Body of pancreas (tissue), 4 donors: ENCODE data around the gene PTEN. TPM values are rescaled to one million over a fixed set of nuclear protein-coding genes. Genes with fewer than 3 reads are reported as not detected.
"Not testable (repeated sequence)": the region's sequence is repeated elsewhere in the genome, so short reads cannot be mapped to it uniquely, and the experiment has no call there.

Source experiments
- ATAC-seq: fragments of 150-250 bp; one replicate; pipeline ENCODE4 v1.9.1; 2016
- DNase-seq, 4 donors: peaks; one replicate each; pipeline ENCODE4 v3.0.0-alpha.2; 2019
- H3K27ac ChIP-seq, 4 donors: fragments of 200-600 bp; sonication (generic); 1 replicate in 3 of 4; 2 replicates in 1 of 4; pipeline versions ENCODE4 v1.5.1 to v1.6.1; 2016 to 2019; ENCODE audit warnings: mild to moderate bottlenecking in 1 of 4, mixed read lengths in 1 of 4, moderate library complexity in 1 of 4
- H3K27me3 ChIP-seq, 2 donors: fragments of 200-600 bp; sonication (generic); one replicate each; pipeline ENCODE4 v1.6.0; 2016; ENCODE audit warnings: mild to moderate bottlenecking in 1 of 2
- H3K36me3 ChIP-seq, 2 donors: fragments of 200-600 bp; sonication (generic); replicated peaks in 1 of 2; 2 replicates each; pipeline ENCODE4 v1.5.1; 2016; ENCODE audit warnings: low read depth in 2 of 2; ENCODE audit not compliant: insufficient read depth in 1 of 2
- H3K4me1 ChIP-seq: fragments of 200-600 bp; sonication (generic); one replicate; pipeline ENCODE4 v1.6.0; 2016
- H3K4me3 ChIP-seq, 2 donors: fragments of 200-600 bp; sonication (generic); 1 replicate in 1 of 2; 2 replicates in 1 of 2; pipeline ENCODE4 v1.5.1; 2016 to 2019
- H3K9me3 ChIP-seq, 3 donors: fragments of 200-600 bp; sonication (generic); 1 replicate in 2 of 3; 2 replicates in 1 of 3; pipeline ENCODE4 v1.5.1; 2016
- CTCF ChIP-seq, 7 experiments: fragments of 450-650 bp in 4 of 7; fragments of 200-600 bp in 3 of 7; sonication (generic) in 3 of 7; IDR thresholded peaks; one replicate each; pipeline ENCODE4 v1.5.1; 2016 to 2019; ENCODE audit warnings: antibody characterized with exemption in 7 of 7
- POLR2A ChIP-seq, 3 donors: fragments of 450-650 bp; IDR thresholded peaks; one replicate each; pipeline ENCODE4 v1.6.1; 2016; ENCODE audit warnings: antibody characterized with exemption in 3 of 3, mild to moderate bottlenecking in 2 of 3
- WGBS, 2 donors: methylation state at CpG; one replicate each; pipeline ENCODE4 v1.1.5; 2017; 5-methylcytosine and 5-hydroxymethylcytosine counted together
- intact Hi-C: fragments of 100-400 bp; cut with DNase I; formaldehyde crosslinking; loops from one replicate; pipeline ENCODE4 v1.15.1; 2023
- total RNA-seq, 2 donors: library from RNA; depleted of rRNA; stranded (reverse); fragments of >200 nt; gene quantifications; one replicate each; pipeline ENCODE4 v1.1.0, GENCODE V29; 2016

Gene PTEN
- total RNA-seq, 2 donors from 2014 or later: 105 to 227 TPM

GRCh38 chr10:87875929-87876571 lies 12.6 kb downstream of the PTEN start:
- no peaks in the 10 kb centered on the region for H3K36me3 ChIP-seq
- ATAC-seq: no peak
- H3K4me3 ChIP-seq: no peak overlapping the region
- TF ChIP-seq CTCF (IDR thresholded peaks at IDR 0.05): no peak
- TF ChIP-seq POLR2A (IDR thresholded peaks at IDR 0.05): no peak
- no peak for DNase-seq
- H3K27me3 ChIP-seq: no peaks in the 10 kb centered on the region
- intact Hi-C loops: no loop called here
- H3K9me3 ChIP-seq: no peaks in the 10 kb centered on the region
- H3K4me1 ChIP-seq: peaks cover 49% of the 10 kb centered on the region
- H3K27ac ChIP-seq: peak overlapping the region in 1 of 4 donors; percentile 28
- WGBS, 2 donors: 13 to 14% methylated on average over 4 of the region's 4 CpGs

GRCh38 chr10:87878664-87879459 lies 15.4 kb downstream of the PTEN start:
- no peak overlapping the region for H3K4me3 ChIP-seq
- no peak for TF ChIP-seq POLR2A (IDR thresholded peaks at IDR 0.05)
- no peak for TF ChIP-seq CTCF (IDR thresholded peaks at IDR 0.05)
- DNase-seq: no peak
- H3K27ac ChIP-seq: no peak overlapping the region
- H3K36me3 ChIP-seq: no peaks in the 10 kb centered on the region
- H3K4me1 ChIP-seq: peaks cover 55% of the 10 kb centered on the region
- WGBS, 2 donors: 59 to 62% methylated on average over 9 of the region's 9 CpGs
- intact Hi-C loops: no loop called here
- H3K9me3 ChIP-seq: no peaks in the 10 kb centered on the region
- peak; percentile 33 for ATAC-seq
- no peaks in the 10 kb centered on the region for H3K27me3 ChIP-seq

DNA sequence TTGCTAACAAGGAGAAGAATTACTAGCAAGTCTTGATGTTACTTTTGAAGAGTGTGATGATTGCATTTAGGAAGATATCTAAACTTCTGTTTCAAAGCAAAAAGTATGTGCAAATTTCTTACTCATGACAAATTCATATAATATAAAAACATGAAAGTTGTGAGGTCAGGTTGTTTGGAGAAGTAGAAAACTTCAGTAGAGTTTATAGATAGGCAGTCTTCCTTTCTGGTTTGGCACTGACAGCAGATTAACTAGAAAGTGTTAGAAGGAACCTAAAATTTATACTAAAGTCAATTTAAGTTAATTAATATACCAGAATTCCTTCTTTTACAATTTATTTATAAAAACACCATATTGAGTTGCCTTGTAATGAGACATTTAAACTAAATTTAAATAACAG lies 16.9 kb downstream of the PTEN start:
- Histone ChIP-seq H3K27me3 (no peaks in the 10 kb centered on the region), H3K27ac (no peak overlapping the region), H3K4me1 (peaks cover 40% of the 10 kb centered on the region), H3K4me3 (no peak overlapping the region), H3K9me3 (no peaks in the 10 kb centered on the region), H3K36me3 (no peaks in the 10 kb centered on the region)
- ATAC-seq: no peak
- intact Hi-C loops: loop anchor here (10.0 kb wide), 1 partner anchor 64 kb away; no protein-coding TSS in a partner anchor
- DNase-seq: no peak
- TF ChIP-seq CTCF (IDR thresholded peaks at IDR 0.05) (no peak), POLR2A (IDR thresholded peaks at IDR 0.05) (no peak)

- not testable (repeated sequence) for H3K36me3 ChIP-seq, DNase-seq, H3K4me3 ChIP-seq, H3K9me3 ChIP-seq, H3K27ac ChIP-seq, ATAC-seq, H3K27me3 ChIP-seq
- peaks cover 35% of the 10 kb centered on the region for H3K4me1 ChIP-seq
- intact Hi-C loops: loop anchor here (10.0 kb wide), 1 partner anchor 63 kb away; no protein-coding TSS in a partner anchor
- 95 to 100% methylated on average over 5 of the region's 5 CpGs for WGBS, 2 donors
These were observed 18.1 kb downstream of the PTEN start for GRCh38 chr10:87881373-87882059.
